GM18526 (cell line): Measurements from ENCODE around the gene LSM12.

Source experiments
- POLR2A ChIP-seq: IDR thresholded peaks from 3 replicates; pipeline ENCODE4 v1.6.1; 2011; ENCODE audit not compliant: insufficient read length; ENCODE audit errors: extremely low read depth

The LSM12 gene

GRCh38 chr17:44084921-44085320 lies 18.4 kb upstream of the LSM12 start:
- no peak for TF ChIP-seq POLR2A

- no peak for TF ChIP-seq POLR2A
Observed at GRCh38 chr17:44084131-44084538, 17.7 kb upstream of the LSM12 start.

- no peak for TF ChIP-seq POLR2A
Observed at GRCh38 chr17:44083250-44083849, 16.9 kb upstream of the LSM12 start.

- TF ChIP-seq POLR2A: no peak
Observed at GRCh38 chr17:44082256-44082927, 15.9 kb upstream of the LSM12 start.

GRCh38 chr17:44081681-44082080 lies 15.2 kb upstream of the LSM12 start:
- no peak for TF ChIP-seq POLR2A

GRCh38 chr17:44079877-44080821 lies 13.7 kb upstream of the LSM12 start:
- no peak for TF ChIP-seq POLR2A

- TF ChIP-seq POLR2A: no peak
Observed at GRCh38 chr17:44078412-44078811, 11.9 kb upstream of the LSM12 start.

- no peak for TF ChIP-seq POLR2A
Observed at GRCh38 chr17:44077595-44077909, 11.1 kb upstream of the LSM12 start.

GRCh38 chr17:44076716-44077594 lies 10.5 kb upstream of the LSM12 start:
- TF ChIP-seq POLR2A: no peak

- no peak for TF ChIP-seq POLR2A
Observed at GRCh38 chr17:44075598-44076293, 9.3 kb upstream of the LSM12 start.

GRCh38 chr17:44074911-44075285 lies 8.4 kb upstream of the LSM12 start:
- TF ChIP-seq POLR2A: no peak

- no peak for TF ChIP-seq POLR2A
Observed at GRCh38 chr17:44074231-44074910, 7.9 kb upstream of the LSM12 start.

- TF ChIP-seq POLR2A: no peak
Observed at GRCh38 chr17:44071772-44072171, 5.3 kb upstream of the LSM12 start.

GRCh38 chr17:44071198-44071520 lies 4.7 kb upstream of the LSM12 start:
- no peak for TF ChIP-seq POLR2A
